HG02571 (cell line): ENCODE measurements around the gene KRT26.

Source experiments
- ATAC-seq: cut with Tn5 transposase; IDR thresholded peaks from one replicate; pipeline ENCODE4 v1.9.1; 2021; ENCODE audit warnings: mild to moderate bottlenecking, moderate library complexity; ENCODE audit not compliant: unreplicated experiment

KRT26 gene

DNA sequence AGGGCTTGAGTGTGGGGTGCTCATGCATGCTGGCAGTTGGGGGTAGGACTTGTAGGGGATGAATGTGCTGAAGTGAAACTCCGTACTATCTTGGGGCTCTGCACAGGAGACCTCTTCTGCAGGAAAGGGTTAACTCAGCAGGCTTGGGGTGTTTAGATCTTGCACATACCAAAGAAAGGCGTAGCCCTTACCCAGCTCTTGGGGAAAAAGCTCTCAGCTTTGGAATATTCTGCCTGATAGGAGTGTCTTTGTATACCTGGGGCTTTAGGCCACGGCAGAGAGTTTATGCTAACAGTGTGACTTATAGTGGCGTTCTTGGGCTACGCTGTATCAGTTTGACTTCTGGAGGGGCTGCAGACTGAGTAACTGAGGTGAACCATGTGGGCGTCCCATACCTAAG is 38.0 kb downstream of the KRT26 start:
- no peak for ATAC-seq

DNA sequence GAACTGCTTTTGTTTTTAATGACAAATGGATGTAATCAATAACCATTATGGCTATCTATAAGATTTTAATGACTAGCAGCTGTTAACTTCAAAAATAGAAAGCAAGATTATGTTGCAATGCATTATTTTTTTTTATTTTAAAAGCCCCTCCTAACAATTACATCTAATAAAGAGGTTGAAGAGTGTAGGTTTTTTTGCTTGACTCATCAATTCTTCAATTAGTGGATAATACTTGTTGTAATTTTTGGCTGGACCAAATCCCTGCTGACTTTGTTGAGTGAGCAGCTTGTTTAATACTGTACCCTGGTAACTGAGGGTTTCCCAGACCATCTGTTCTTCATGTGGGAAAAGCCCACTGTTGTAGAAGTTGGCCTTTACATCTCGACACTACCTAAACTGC is 41.0 kb downstream of the KRT26 start:
- ATAC-seq: no peak

DNA sequence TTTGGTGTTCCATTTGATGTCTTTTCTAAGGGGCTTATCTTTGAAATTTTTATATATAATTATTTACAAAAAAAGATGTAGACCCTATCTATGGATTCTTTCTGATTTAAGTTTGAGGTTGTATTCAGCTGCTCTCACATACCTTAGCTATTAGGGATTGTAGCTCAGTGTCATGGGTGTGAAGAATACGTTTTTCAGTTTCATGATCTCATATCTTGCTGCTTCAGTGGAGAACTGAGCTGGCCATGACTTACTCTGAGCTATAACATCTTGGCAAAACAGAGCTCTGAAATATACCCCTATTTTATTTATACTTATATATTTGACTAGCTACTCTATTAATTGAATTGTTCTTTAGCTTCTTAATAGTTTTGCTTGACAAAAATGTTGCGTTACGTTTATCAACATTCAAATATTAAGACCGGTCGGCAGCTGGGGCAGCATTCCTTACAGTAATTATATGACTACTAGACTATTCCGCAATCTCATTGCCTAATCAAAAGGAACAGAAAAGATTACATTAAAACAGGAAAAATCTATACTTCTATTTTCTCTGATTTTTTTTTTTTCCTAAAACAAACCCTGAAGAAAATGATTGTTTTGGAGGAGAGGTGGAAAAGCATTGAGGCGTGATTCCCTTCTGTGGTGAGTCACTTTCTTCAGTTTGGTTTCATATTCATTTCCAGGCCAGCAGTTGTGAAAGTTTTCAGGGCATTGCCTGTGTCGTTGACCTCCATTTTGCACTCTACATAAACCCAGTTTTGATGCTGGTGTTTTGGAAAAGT is 44.4 kb downstream of the KRT26 start:
- ATAC-seq: no peak

DNA sequence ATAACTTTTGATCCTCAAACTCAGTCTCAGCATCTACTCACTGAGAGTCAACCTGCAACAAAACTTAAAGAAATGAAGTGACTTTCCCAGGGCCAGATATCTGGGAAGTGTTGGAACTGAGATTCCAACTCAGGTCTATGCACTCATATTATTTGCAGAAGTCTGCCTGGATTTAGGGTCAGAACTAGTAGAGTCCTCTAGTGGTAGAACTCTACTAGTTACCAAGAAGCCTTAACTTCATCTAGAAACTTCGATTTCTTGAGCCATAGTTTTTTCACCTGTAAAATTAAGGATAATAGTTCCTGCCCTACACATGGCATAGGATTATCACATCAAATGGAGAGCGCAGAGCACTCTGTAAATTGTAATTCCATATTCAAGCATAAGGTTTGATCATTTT is 45.1 kb downstream of the KRT26 start:
- ATAC-seq: no peak

DNA sequence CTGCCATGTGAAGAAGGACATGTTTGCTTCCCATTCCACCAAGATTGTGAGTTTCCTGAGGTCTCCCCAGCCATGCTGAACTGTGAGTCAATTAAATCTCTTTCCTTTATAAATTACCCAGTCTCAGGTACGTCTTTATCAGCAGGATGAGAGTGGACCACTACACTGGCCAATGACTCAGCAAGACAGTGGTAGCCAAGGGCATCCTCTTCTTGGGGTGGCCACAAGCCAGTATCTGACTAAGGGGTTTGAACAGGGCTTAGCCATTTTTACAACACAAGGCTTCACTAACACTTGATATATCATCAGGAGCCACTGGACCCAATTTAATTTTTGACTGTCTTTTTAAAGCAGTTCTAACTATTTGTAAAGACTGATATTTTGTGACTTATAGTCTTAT is 47.3 kb downstream of the KRT26 start:
- ATAC-seq: no peak

DNA sequence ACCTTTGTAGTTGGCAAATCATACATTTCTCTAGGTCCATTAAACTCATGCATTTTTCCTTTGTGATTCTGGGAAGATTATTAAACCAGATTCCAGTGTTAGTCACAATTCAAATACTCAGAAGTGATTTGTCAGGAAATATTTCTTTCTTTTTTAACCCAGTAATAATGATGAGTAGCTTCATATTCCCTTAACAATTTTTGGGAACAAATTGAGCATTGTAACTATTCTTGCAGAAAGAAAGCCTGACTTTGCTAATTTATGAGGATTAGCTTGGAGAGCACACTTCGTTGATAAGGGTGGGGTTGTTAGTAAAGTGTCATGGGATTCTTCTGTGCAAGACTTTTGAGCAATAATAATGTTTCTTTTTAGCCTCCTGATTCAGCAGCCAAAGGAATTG is 49.8 kb downstream of the KRT26 start:
- ATAC-seq: no peak

DNA sequence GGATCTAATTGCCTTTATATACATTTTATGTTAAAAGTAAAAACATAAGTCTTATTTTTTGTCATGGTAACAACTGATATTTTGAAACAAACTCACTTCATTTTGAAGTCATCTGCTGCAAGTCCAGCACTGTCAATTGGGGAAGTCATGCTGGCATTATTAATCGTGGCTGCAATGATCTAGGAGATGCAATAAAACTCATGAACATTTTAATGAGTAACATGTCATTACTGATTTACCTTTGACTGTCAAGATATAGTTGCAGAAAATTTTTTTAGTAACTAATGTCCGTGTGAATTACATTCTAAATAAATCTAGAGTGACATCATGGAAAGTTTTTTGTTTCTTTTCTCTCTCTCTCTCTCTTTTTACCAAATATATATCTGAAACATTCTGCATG is 51.1 kb downstream of the KRT26 start:
- no peak for ATAC-seq

DNA sequence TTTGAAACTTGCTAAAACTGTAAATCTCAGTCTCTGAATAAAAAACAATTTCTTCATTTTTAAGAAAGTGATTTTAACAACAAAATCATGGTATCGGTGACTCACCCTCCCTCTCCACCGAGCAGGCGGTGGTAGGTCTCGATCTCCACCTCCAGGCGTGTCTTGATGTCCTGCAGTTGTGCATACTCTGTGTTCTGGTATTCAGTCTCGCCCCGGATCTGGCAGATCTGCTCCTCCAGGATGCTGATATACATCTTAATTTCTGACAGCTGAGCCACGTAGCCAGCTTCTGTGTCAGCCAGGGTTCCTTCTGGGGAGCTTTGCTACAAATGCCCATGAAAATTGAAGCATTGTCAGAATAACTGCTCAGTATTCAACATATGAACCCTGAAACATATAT is 53.1 kb downstream of the KRT26 start:
- ATAC-seq: no peak

DNA sequence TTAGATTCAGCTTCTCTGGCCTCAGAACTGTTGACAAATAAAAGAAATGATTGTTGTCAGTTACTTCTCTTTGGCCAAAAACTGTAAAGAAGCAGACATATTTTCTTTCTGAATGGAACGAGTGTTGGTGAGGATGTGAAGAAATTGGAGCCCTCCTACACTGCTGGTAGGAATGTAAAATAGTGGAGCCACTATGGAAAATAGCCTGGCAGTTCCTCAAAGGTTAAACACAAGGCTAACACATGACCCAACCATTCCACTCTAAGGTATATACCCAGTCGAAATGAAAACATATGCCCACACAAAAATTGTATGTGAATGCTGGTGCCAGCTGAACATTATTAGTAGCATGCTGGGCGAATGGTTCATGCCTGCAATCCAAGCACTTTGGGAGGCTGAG is 54.2 kb downstream of the KRT26 start:
- ATAC-seq: no peak
